Chondrocyte (in vitro differentiated cells): Measurements from ENCODE around the gene STK38L. TPM values are rescaled to one million over a fixed set of nuclear protein-coding genes. Genes with fewer than 3 reads are reported as not detected.
A peak's percentile ranks its signal among the peaks of the same experiment; 100 is the strongest.
"Not testable (repeated sequence)": the region's sequence is repeated elsewhere in the genome, so short reads cannot be mapped to it uniquely, and the experiment has no call there.

Experiments
- DNase-seq: peaks from one replicate; pipeline ENCODE4 v3.0.0; 2021; ENCODE audit warnings: mixed read lengths, low spot score
- H3K27ac Mint-ChIP-seq: one replicate; pipeline ENCODE4 v1.8.0; 2021; ENCODE audit warnings: mild to moderate bottlenecking, moderate library complexity, mixed read lengths; ENCODE audit not compliant: unreplicated experiment
- H3K27me3 Mint-ChIP-seq: 2 replicates; pipeline ENCODE4 v1.8.0; 2021; ENCODE audit warnings: low read depth, mixed read lengths
- H3K36me3 Mint-ChIP-seq: 2 replicates; pipeline ENCODE4 v1.8.0; 2021; ENCODE audit warnings: low read depth, mixed read lengths
- H3K4me1 Mint-ChIP-seq: 2 replicates; pipeline ENCODE4 v1.8.0; 2021; ENCODE audit warnings: low read depth, mild to moderate bottlenecking, mixed read lengths
- H3K4me3 Mint-ChIP-seq: one replicate; pipeline ENCODE4 v1.8.0; 2021; ENCODE audit warnings: mild to moderate bottlenecking, moderate library complexity, mixed read lengths; ENCODE audit not compliant: unreplicated experiment
- H3K9me3 Mint-ChIP-seq: 2 replicates; pipeline ENCODE4 v1.8.0; 2021; ENCODE audit warnings: low read depth, mixed read lengths
- total RNA-seq: library from RNA; stranded (reverse); gene quantifications from 3 replicates; pipeline ENCODE4 v1.2.1, GENCODE V29; 2021
- TF ChIP-seq, protein P1 (sequence below): fragments of 200-600 bp; sonication (generic); IDR thresholded peaks from 2 replicates; pipeline ENCODE4 v1.5.0; 2021; ENCODE audit warnings: antibody characterized with exemption, mild to moderate bottlenecking, moderate library complexity

Gene STK38L
- total RNA-seq, 1 donor from 2014 or later: 219 TPM

DNA sequence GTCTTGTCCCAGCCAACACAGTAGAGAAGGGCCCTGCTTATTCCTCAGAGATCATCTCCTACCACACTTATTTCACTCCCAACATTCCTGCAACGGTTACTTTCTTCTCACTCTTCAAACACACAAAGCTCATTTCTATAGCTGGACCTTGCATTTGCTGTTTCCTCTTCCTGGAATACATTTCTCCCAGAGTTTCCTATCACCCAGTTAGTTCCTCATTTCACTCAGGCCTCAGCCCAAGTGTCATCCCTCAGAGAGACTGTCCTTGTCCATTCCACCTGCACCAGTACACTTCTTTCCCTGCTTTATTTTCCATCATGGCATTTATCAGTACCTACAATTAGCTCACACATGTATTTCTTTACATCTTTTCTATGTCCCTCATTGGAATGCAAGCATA, 14.7 kb upstream of the STK38L start:
- Mint-ChIP-seq H3K27ac (no peak overlapping the region), H3K4me3 (no peak overlapping the region), H3K27me3 (no peaks in the 10 kb centered on the region), H3K36me3 (no peaks in the 10 kb centered on the region), H3K4me1 (peaks cover 13% of the 10 kb centered on the region), H3K9me3 (no peaks in the 10 kb centered on the region)
- TF ChIP-seq, protein P1, sequence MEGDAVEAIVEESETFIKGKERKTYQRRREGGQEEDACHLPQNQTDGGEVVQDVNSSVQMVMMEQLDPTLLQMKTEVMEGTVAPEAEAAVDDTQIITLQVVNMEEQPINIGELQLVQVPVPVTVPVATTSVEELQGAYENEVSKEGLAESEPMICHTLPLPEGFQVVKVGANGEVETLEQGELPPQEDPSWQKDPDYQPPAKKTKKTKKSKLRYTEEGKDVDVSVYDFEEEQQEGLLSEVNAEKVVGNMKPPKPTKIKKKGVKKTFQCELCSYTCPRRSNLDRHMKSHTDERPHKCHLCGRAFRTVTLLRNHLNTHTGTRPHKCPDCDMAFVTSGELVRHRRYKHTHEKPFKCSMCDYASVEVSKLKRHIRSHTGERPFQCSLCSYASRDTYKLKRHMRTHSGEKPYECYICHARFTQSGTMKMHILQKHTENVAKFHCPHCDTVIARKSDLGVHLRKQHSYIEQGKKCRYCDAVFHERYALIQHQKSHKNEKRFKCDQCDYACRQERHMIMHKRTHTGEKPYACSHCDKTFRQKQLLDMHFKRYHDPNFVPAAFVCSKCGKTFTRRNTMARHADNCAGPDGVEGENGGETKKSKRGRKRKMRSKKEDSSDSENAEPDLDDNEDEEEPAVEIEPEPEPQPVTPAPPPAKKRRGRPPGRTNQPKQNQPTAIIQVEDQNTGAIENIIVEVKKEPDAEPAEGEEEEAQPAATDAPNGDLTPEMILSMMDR: no peak
- DNase-seq: no peak

DNA sequence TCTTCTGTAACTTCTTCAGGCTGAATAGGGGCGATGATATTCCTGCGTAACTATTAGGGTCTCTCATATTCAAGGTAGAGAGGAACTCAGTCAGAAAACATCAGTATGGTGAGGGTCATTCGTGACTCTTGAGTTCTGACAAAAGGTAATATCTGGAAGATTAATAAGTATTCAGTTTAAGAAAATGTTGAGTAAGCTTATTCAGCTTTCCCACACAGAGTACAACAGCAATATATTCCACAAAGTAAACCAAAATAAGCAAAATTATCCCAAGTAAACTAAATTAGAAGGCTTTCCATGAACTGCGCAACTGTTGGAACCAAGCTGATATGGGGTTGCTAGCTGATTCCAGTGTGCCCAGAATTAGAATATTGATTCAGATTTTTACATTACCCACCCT, 12.7 kb upstream of the STK38L start:
- not testable (repeated sequence) for H3K27me3 Mint-ChIP-seq, H3K27ac Mint-ChIP-seq, H3K4me1 Mint-ChIP-seq, H3K36me3 Mint-ChIP-seq, H3K4me3 Mint-ChIP-seq, H3K9me3 Mint-ChIP-seq, DNase-seq

DNA sequence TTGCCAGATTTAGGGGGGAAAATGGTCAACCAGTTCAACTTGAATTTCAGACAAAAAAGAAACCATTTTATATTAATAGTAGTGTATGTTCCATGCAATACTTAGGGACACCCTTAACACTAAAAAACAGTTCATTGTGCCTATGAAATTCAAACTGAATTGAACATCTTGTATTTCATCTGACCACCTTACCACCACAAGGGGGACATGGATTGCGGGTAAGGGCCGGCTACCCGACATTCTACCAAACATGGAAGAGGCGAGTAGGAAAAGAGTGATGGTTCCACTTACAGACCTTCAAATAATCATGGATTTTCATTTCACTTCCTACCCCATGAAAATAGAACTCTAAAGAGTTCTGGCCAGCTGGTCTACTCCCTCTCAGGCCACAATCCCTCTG, 10.3 kb upstream of the STK38L start:
- Mint-ChIP-seq H3K4me3 (no peak overlapping the region), H3K36me3 (no peaks in the 10 kb centered on the region), H3K27me3 (no peaks in the 10 kb centered on the region), H3K9me3 (no peaks in the 10 kb centered on the region), H3K4me1 (peaks cover 6% of the 10 kb centered on the region), H3K27ac (no peak overlapping the region)
- no peak for DNase-seq
- TF ChIP-seq, protein P1: peak; percentile 29

DNA sequence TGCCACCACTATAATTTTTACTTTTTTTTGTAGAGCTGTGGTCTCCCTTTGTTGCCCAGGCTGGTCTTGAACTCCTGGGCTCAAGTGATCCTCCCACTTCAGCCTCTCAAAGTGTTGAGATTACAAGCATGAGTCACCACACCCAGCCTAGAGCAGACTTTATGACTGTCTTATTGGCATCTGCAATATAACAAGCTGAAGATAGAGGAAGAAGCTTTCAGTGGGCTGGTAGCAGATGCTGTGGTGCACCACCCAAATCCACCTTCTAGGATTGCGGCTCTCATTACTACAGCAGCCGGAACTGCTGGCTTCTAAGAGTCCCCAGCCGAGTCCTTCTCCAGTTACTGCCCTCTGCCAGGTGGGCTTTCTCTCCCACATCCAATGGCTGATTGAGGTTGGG, 7.6 kb upstream of the STK38L start:
- Mint-ChIP-seq H3K4me1 (peaks cover 6% of the 10 kb centered on the region), H3K27me3 (no peaks in the 10 kb centered on the region), H3K27ac (no peak overlapping the region), H3K9me3 (no peaks in the 10 kb centered on the region), H3K4me3 (no peak overlapping the region), H3K36me3 (no peaks in the 10 kb centered on the region)
- TF ChIP-seq, protein P1: no peak
- DNase-seq: no peak

DNA sequence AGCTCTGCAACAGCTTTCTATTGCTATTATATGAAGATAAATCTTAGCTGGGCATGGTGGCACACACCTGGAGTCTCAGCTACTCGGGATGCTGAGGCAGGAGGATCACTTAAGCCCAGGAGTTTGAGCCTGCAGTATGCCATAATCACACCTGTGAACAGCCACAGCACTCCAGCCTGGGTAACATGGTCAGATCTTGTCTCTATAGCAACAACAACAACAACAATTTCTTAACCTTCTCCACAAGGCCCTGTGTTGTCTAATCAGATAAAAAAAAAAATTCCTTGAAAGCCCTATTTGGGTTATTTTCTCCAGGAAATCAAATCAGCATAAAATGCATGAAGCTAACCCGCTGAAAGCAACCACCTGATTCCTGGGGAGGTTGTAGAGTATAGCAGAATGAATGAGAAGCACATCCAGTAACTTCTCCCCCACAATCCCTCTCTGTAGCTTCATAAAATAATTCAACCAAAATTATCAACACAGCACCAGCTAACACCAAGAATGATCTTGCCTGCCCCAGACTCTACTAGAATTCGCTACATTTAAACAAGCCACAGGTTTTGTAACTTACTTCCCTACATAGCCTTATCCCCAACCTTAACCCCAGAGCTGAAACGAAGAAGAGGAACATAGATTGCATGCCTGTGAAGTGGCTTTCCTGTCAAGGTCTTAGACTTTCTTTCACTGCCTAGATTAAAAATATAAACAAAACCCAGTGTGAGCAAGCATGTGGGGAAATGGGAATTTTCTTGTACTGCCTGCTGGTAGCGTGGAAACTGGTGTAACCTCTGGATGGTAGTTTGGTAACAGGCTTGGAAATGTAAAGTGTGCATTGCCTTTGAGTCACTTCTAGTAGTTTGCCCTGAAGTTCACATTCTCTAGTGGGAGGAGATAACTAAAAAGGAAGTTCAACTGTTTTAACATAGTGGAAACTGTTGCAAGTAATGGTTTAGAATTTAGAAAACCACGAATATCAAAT, 6.0 kb upstream of the STK38L start:
- Mint-ChIP-seq H3K27ac (no peak overlapping the region), H3K4me1 (peaks cover 6% of the 10 kb centered on the region), H3K27me3 (no peaks in the 10 kb centered on the region), H3K9me3 (no peaks in the 10 kb centered on the region), H3K4me3 (no peak overlapping the region), H3K36me3 (no peaks in the 10 kb centered on the region)
- TF ChIP-seq, protein P1: no peak
- no peak for DNase-seq
